ENCODE measurements around the gene ARMC8. TPM values are rescaled to one million over a fixed set of nuclear protein-coding genes. Genes with fewer than 3 reads are reported as not detected.

The ARMC8 gene
- total RNA-seq, 1 donor, result 59.0 TPM

GRCh38 chr3:138338811-138339210 is 151.7 kb downstream of the ARMC8 start:
- no peaks in the 10 kb centered on the region for H3K79me2 ChIP-seq (ENCODE audit: insufficient read depth, low read length)
- H3K4me1 ChIP-seq (ENCODE audit: insufficient read depth, low read length), result no peaks in the 10 kb centered on the region
- H3K4me3 ChIP-seq (ENCODE audit: insufficient read depth, low read length), result no peak overlapping the region
- H3K36me3 ChIP-seq (ENCODE audit: insufficient read depth, low read length), result no peaks in the 10 kb centered on the region
- no peak overlapping the region for H3K4me2 ChIP-seq (ENCODE audit: insufficient read depth, low read length)
- H2AFZ ChIP-seq (ENCODE audit: low read length), result no peak overlapping the region
- H3K27ac ChIP-seq (ENCODE audit: low read depth, low read length), result no peak overlapping the region
- no peaks in the 10 kb centered on the region for H4K20me1 ChIP-seq (ENCODE audit: insufficient read depth, low read length)
- no peaks in the 10 kb centered on the region for H3K9me3 ChIP-seq (ENCODE audit: low read depth, low read length)
- H3K27me3 ChIP-seq (ENCODE audit: insufficient read depth, low read length), result peaks cover 5% of the 10 kb centered on the region
- DNase-seq (ENCODE audit: insufficient read length, low spot score, missing footprints), result no peak
- no peak for TF ChIP-seq CTCF (IDR thresholded peaks at IDR 0.05; ENCODE audit: extremely low read depth, low read depth, low read length)

DNA sequence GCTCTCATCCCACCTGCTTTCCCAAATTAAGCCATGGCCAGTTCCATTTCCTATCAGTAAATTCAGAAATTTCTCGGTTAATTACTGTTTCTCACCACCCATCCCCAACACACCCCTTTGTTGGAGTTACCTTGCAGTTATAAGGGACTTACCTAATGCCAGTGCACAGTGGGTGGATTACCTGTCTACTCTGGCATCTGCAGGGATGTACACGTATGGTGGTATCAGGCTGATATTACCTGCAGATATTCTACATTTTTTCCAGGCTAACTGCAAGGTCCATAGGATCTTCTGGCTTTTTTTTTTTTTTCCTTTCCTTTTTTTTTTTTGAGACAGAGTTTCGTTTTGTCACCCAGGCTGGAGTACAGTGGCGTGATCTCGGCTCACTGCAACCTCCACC is 153.4 kb downstream of the ARMC8 start:
- Histone ChIP-seq H3K27me3 (ENCODE audit: insufficient read depth, low read length) (no peaks in the 10 kb centered on the region), H4K20me1 (ENCODE audit: insufficient read depth, low read length) (no peaks in the 10 kb centered on the region), H3K4me2 (ENCODE audit: insufficient read depth, low read length) (no peak overlapping the region), H2AFZ (ENCODE audit: low read length) (no peak overlapping the region), H3K4me1 (ENCODE audit: insufficient read depth, low read length) (no peaks in the 10 kb centered on the region), H3K27ac (ENCODE audit: low read depth, low read length) (no peak overlapping the region), H3K4me3 (ENCODE audit: insufficient read depth, low read length) (no peak overlapping the region), H3K36me3 (ENCODE audit: insufficient read depth, low read length) (no peaks in the 10 kb centered on the region), H3K9me3 (ENCODE audit: low read depth, low read length) (no peaks in the 10 kb centered on the region), H3K79me2 (ENCODE audit: insufficient read depth, low read length) (no peaks in the 10 kb centered on the region)
- DNase-seq (ENCODE audit: insufficient read length, low spot score, missing footprints), result no peak
- TF ChIP-seq CTCF (IDR thresholded peaks at IDR 0.05; ENCODE audit: extremely low read depth, low read depth, low read length), result no peak

DNA sequence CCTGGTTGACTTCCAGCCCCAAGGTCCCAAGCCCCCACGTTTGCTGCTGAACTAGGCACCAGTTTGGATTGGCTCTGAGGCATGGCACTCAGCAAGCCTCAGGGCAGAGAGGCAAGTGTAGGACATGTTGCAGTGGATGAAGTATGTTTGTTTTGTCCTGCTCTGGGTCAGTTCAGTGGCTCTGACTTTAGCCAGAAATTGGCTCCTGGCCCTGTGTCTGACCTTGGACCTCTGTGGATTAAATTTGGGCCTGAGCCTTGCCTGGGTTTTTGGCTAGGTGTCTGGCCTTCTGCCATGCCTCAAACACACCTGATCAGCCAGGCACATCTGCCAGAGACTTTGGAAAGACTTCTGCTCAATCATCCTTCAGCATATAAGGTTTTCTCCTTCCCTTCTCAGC is 157.7 kb downstream of the ARMC8 start:
- no peaks in the 10 kb centered on the region for H3K36me3 ChIP-seq (ENCODE audit: insufficient read depth, low read length)
- H3K4me3 ChIP-seq (ENCODE audit: insufficient read depth, low read length), result no peak overlapping the region
- H3K9me3 ChIP-seq (ENCODE audit: low read depth, low read length), result no peaks in the 10 kb centered on the region
- peaks cover 6% of the 10 kb centered on the region for H3K79me2 ChIP-seq (ENCODE audit: insufficient read depth, low read length)
- no peak for TF ChIP-seq CTCF (IDR thresholded peaks at IDR 0.05; ENCODE audit: extremely low read depth, low read depth, low read length)
- H3K27ac ChIP-seq (ENCODE audit: low read depth, low read length), result no peak overlapping the region
- H3K4me2 ChIP-seq (ENCODE audit: insufficient read depth, low read length), result no peak overlapping the region
- no peak for DNase-seq (ENCODE audit: insufficient read length, low spot score, missing footprints)
- no peaks in the 10 kb centered on the region for H3K27me3 ChIP-seq (ENCODE audit: insufficient read depth, low read length)
- no peaks in the 10 kb centered on the region for H4K20me1 ChIP-seq (ENCODE audit: insufficient read depth, low read length)
- peaks cover 4% of the 10 kb centered on the region for H3K4me1 ChIP-seq (ENCODE audit: insufficient read depth, low read length)
- H2AFZ ChIP-seq (ENCODE audit: low read length), result no peak overlapping the region

Other genes starting within 250 kb of the ARMC8 start
- gene CLDN18, start 177.1 kb upstream of the ARMC8 start, total RNA-seq, result not detected in 2 replicates
- 32.7 and 42.3 TPM in 2 replicates for gene DZIP1L, start 71.7 kb upstream of the ARMC8 start, total RNA-seq
- gene A4GNT, start 54.9 kb upstream of the ARMC8 start, total RNA-seq, result not detected in 2 replicates
- gene DBR1, start 12.4 kb upstream of the ARMC8 start, total RNA-seq, result 16.3 and 17.1 TPM in 2 replicates
- not detected in 2 replicates for gene NME9, start 142.6 kb downstream of the ARMC8 start, total RNA-seq
- 80.7 and 81.6 TPM in 2 replicates for gene MRAS, start 161.3 kb downstream of the ARMC8 start, total RNA-seq
- 0.59 and 0.72 TPM in 2 replicates for gene ESYT3, start 247.3 kb downstream of the ARMC8 start, total RNA-seq